ENCODE measurements around the gene ZNF865. TPM values are rescaled to one million over a fixed set of nuclear protein-coding genes. Genes with fewer than 3 reads are reported as not detected.

The ZNF865 gene
- total and polyA plus RNA-seq, 8 donors = 5.7 to 9.7 (median 7.8) TPM

- H3K4me1 ChIP-seq = peaks cover 7 to 17% (median 10%) of the 10 kb centered on the region in 3 donors
- no peak for FAIRE-seq
Observed at GRCh38 chr19:55642153-55643002, 36.9 kb downstream of the ZNF865 start.

DNA sequence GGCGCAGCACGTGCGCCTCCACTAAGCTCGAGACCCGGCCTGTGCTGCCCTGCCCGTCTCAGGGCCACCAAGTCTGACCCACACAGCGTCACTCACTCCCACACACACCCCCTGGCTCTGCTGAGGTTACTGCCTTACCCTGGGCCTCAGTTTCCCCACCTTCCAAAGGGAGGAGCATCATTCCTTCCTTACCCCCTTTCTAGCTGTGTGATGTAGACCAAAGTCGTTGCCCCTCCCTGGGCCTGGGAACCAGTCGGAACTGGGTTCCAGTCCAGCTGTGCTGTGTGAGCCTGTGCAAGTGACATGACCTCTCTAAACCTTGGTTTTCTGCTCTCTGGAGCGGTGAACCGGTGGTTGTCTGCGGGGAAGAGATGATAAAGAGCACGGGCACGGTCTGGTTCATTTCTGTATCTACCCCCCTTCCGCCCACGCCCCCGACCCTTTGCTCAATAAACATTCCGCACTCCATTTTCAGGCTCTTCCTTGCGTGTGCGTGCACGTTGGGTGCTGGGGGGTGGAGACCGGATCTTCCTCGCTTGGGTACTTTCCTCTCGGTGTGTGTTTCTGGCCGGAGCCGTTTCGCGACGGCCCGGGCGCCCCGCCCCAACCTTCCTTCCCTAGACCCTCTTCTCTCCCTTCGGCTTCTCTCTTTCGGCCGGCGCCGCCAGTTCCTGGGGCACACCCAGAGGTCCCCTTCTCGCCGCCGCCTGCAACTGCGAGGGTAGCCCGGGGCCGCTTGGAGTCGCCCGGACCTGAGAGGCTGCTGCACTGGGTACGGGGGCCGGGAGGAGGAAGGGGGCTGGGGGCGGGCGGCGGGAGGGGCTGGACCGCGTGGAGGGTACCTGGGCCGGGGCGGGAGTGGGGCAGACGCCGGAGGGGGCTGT lies 37.8 kb downstream of the ZNF865 start, which contains the start of gene ZNF581:
TSS of gene ZNF581 (plus strand) at position 647 of the 884 bp plus-strand sequence. CDS start 923 bp downstream, outside the sequence.
- no peaks in the 10 kb centered on the region for H3K27me3 ChIP-seq
- peak; percentile 49 to 64 (median 62) for ATAC-seq
- H3K36me3 ChIP-seq = no peaks in the 10 kb centered on the region
- peak within 1 kb of the TSS; percentile 33 to 86 (median 68) for H3K4me3 ChIP-seq
- no peak for FAIRE-seq
- peak; percentile 64 to 91 (median 76) for DNase-seq
- intact Hi-C loops (cut with DNase I) = no loop called here
- TF ChIP-seq CTCF (IDR thresholded peaks at IDR 0.05) = no peak
- WGBS, 2 donors = 2 to 3% methylated on average over 49 to 56 of the region's 56 CpGs
- no peaks in the 10 kb centered on the region for H3K9me3 ChIP-seq
- peaks cover 7 to 19% (median 12%) of the 10 kb centered on the region in 3 donors for H3K4me1 ChIP-seq
- peak within 1 kb of the TSS; percentile 31 to 89 (median 54) for H3K27ac ChIP-seq

More at GRCh38 chr19:55642153-55643002, 36.9 kb downstream of the ZNF865 start:
- peak overlapping the region; percentile 33 to 86 (median 68) for H3K4me3 ChIP-seq
- no peaks in the 10 kb centered on the region for H3K36me3 ChIP-seq
- peak; percentile 1 to 6 (median 4) for ATAC-seq
- DNase-seq = peak in 3 of 6 donors; percentile 32 to 82 (median 59)
- peak overlapping the region; percentile 31 to 89 (median 54) for H3K27ac ChIP-seq
- 1% methylated on average over 36 to 65 of the region's 65 CpGs for WGBS, 2 donors
- H3K9me3 ChIP-seq = no peaks in the 10 kb centered on the region
- H3K27me3 ChIP-seq = no peaks in the 10 kb centered on the region
- TF ChIP-seq CTCF (IDR thresholded peaks at IDR 0.05) = no peak
- intact Hi-C loops (cut with DNase I) = no loop called here

DNA sequence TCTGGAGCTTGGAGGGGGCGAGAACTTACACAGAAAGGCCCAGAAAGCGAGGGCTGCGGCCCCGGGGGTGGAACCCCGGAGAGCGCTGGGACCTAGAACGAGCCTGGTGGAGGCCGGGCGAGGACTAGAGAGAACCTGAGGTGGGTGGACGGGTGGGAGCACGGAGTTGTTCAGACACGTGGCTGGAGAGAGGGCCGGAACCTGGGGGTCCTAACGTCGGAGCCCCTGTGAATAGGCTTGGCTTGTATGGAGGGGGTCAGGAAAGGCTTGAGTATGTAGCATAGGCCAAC lies 38.4 kb downstream of the ZNF865 start:
- 0% methylated on average over 14 to 15 of the region's 15 CpGs for WGBS, 2 donors
- peaks cover 7 to 19% (median 17%) of the 10 kb centered on the region in 3 donors for H3K4me1 ChIP-seq
- no peak for FAIRE-seq

GRCh38 chr19:55644191-55644833 lies 38.9 kb downstream of the ZNF865 start:
- DNase-seq = peak in 1 of 6 donors; percentile 30
- Histone ChIP-seq H3K4me3 (peak overlapping the region; percentile 33 to 86 (median 68)), H3K36me3 (no peaks in the 10 kb centered on the region), H3K27ac (peak overlapping the region in 1 of 4 donors; percentile 31), H3K9me3 (no peaks in the 10 kb centered on the region), H3K4me1 (peaks cover 7 to 18% (median 18%) of the 10 kb centered on the region in 3 donors), H3K27me3 (no peaks in the 10 kb centered on the region)
- 46 to 49% methylated on average over 11 to 12 of the region's 12 CpGs for WGBS, 2 donors
- intact Hi-C loops (cut with DNase I) = no loop called here
- ATAC-seq = no peak
- no peak for FAIRE-seq
- no peak for TF ChIP-seq CTCF (IDR thresholded peaks at IDR 0.05)

More for the DNA sequence above, 38.4 kb downstream of the ZNF865 start:
- Histone ChIP-seq H3K4me3 (peak overlapping the region; percentile 33 to 86 (median 68)), H3K27me3 (no peaks in the 10 kb centered on the region), H3K27ac (peak overlapping the region; percentile 31 to 89 (median 54)), H3K9me3 (no peaks in the 10 kb centered on the region), H3K36me3 (no peaks in the 10 kb centered on the region)
- peak in 2 of 6 donors; percentile 16 to 80 for DNase-seq
- intact Hi-C loops (cut with DNase I) = no loop called here
- no peak for TF ChIP-seq CTCF (IDR thresholded peaks at IDR 0.05)
- no peak for ATAC-seq

Data from pancreas (tissue), 10 donors.